GM18951 (cell line): ENCODE results near the gene FOSL1.
A peak's percentile ranks its signal among the peaks of the same experiment; 100 is the strongest.

Experiments
- POLR2A ChIP-seq: IDR thresholded peaks from 4 replicates; pipeline ENCODE4 v1.6.1; 2011; ENCODE audit warnings: mild to moderate bottlenecking; ENCODE audit not compliant: insufficient read length, insufficient read depth; ENCODE audit errors: extremely low read depth
- in situ Hi-C: fragments of 300-500 bp; cut with MboI; formaldehyde crosslinking; loops from one replicate; pipeline ENCODE4 v1.12.0; 2022; ENCODE audit warnings: low sequenced_read_pairs, mixed read lengths, inconsistent platforms; ENCODE audit not compliant: unreplicated experiment

FOSL1 gene

GRCh38 chr11:65873318-65874156 lies 26.7 kb downstream of the FOSL1 start:
- TF ChIP-seq POLR2A: peak; percentile 80
- in situ Hi-C loops: no loop called here

- no peak for TF ChIP-seq POLR2A
- in situ Hi-C loops: no loop called here
Measured at GRCh38 chr11:65872586-65873317, 27.4 kb downstream of the FOSL1 start, which contains the start of gene EFEMP2. TSS of gene EFEMP2 (minus strand) at chr11:65872800. CDS start at chr11:65872354, 446 bp downstream.

DNA sequence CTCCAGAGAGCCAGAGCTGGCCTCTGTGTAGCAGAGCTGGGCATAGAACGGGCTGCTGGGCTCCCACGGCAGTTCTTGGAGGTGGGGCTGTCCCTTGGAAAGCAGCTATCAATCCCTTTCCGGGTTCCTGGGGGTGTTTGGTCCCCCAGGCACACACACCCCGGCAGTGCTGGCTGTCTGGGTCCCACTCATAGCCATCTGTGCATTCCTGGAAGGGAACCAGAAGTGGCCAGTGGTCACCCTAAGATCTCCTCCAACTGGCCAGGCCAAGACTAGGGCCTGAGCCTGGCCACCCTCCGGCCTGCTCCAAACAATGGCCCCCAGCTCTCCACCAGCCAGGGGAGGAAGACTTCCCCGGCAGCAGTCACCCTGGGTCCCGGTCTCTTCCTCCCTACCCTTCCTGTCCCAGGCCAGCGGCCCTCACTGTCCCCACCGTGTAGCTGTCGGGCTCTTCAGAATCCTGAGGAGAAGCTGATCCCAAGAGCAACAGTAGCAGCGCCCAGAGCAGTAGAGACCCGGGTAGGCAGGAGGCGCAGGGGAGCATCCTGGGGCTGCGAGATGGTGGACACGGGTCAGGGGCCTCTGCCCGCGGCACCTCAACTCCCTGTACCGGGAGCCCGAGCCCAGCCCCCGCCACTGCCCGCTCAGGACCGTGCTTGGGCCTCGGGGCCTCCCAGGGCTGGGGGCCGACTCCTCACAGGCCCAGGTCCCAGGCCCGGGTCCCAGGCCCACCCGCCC lies 28.2 kb downstream of the FOSL1 start:
- in situ Hi-C loops: no loop called here
- TF ChIP-seq POLR2A: no peak

GRCh38 chr11:65870706-65871681 lies 29.2 kb downstream of the FOSL1 start:
- no peak for TF ChIP-seq POLR2A
- in situ Hi-C loops: no loop called here

DNA sequence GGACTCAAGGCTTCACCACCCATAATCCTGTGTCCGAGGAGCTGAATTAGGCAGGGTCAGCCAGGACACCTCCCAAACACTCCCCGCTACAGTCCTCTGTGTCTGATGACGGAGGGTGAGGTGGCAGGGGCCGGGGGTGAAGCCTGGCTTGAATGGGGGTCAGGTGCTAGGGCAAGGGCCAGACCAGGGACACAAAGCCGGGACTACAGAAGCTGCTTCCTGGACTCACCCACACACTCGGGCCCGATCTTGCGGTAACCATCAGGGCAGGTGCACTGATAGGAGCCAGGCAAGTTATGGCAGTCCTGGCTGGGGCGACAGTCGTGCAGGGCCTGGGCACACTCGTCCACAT lies 29.9 kb downstream of the FOSL1 start:
- TF ChIP-seq POLR2A: no peak
- in situ Hi-C loops: no loop called here

GRCh38 chr11:65869643-65870306 lies 30.4 kb downstream of the FOSL1 start:
- in situ Hi-C loops: no loop called here
- TF ChIP-seq POLR2A: no peak

GRCh38 chr11:65868907-65869306 lies 31.3 kb downstream of the FOSL1 start:
- TF ChIP-seq POLR2A: no peak
- in situ Hi-C loops: no loop called here

DNA sequence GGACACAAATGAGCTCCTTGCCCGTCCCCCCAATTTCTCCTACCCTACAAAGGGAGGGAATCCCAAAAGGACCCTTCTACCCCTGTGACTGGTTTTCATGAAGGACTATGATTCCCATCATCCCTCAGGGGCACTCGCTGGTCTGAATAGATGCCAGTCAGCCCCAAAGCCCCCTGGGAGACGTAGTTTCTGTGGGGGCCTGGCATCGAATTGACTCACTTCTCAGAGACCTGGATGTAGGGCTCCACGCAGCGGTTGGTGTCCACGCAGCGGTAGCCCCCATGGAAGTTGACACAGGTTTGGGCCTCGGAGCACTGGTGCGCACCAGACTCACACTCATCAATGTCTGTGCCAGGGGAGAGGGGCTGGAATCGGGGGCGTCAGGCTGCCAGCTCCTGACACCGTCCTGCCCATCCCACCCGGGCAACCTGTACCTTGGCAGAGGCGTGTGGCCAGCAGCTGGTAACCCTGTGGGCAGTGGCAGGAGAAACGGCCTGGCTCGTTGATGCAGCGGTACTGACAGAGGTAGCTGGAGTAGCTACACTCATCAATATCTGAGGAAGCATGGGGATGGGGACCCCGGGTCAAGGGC lies 32.0 kb downstream of the FOSL1 start:
- in situ Hi-C loops: no loop called here
- peak; percentile 36 for TF ChIP-seq POLR2A

GRCh38 chr11:65867284-65868071 lies 32.7 kb downstream of the FOSL1 start:
- TF ChIP-seq POLR2A: no peak
- in situ Hi-C loops: no loop called here

DNA sequence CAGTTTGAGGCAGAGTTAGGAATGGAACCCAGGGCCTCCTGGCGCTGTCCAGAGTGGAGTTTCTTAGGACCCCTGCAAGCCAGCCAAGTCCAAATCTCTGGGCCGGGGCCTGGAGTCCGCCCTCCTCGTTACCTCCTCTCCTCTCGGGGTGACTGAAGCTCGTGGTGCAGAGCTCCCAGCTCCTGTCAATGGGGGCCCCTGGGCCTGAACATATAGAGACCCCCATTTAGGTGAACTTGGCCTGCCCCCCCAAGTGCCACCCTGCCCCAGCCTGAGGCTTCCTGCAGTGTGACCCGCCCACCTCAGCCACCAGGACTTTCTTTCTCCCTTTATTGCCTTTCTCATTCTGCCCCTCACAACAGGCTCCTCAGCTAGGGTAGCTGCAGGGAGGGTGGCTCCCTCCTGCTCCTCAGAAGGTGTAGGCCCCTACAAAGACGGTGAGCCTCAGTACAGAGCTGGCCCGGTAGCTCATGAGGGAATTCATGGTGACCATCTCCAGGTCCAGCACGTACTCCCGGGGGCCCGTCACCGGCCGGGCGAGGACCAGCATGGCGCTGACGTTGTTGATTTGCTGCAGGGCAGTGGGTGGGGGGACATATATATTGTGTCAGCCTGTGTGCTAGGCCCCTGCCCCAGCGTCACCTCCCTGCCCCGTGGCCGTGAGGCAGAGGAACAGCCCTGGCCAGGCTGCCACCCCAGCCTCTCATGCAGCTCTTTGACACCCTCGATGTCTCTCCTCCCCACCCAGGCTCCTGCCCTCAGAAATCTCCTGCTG lies 33.5 kb downstream of the FOSL1 start:
- TF ChIP-seq POLR2A: no peak
- in situ Hi-C loops: no loop called here
